Left forelimb (tissue), 1 donor: ENCODE data around the gene RALGAPB.
"Not testable (repeated sequence)": the region's sequence is repeated elsewhere in the genome, so short reads cannot be mapped to it uniquely, and the experiment has no call there.

Experiments used
- DNase-seq: peaks from one replicate; pipeline ENCODE4 v3.0.0-alpha.2; 2018; ENCODE audit warnings: low spot score

RALGAPB gene

GRCh38 chr20:38472513-38473366 is at the start of gene RALGAPB:
Gene RALGAPB (plus strand): TSS chr20:38472843. CDS start chr20:38488433, 15,590 bp downstream.
- peak; percentile 98 for DNase-seq

GRCh38 chr20:38423541-38423940 is 49.1 kb upstream of the RALGAPB start:
- no peak for DNase-seq

GRCh38 chr20:38424401-38424800 is 48.2 kb upstream of the RALGAPB start:
- DNase-seq = no peak

GRCh38 chr20:38426006-38426897 is 46.4 kb upstream of the RALGAPB start:
- no peak for DNase-seq

- no peak for DNase-seq
Observed at GRCh38 chr20:38427655-38428023, 45.0 kb upstream of the RALGAPB start.

GRCh38 chr20:38428800-38429199 is 43.8 kb upstream of the RALGAPB start:
- no peak for DNase-seq

GRCh38 chr20:38429301-38429700 is 43.3 kb upstream of the RALGAPB start:
- no peak for DNase-seq

- no peak for DNase-seq
Observed at GRCh38 chr20:38430679-38431325, 41.8 kb upstream of the RALGAPB start.

GRCh38 chr20:38432292-38432691 is 40.4 kb upstream of the RALGAPB start:
- DNase-seq = no peak

- DNase-seq = not testable (repeated sequence)
Observed at GRCh38 chr20:38432870-38433269, 39.8 kb upstream of the RALGAPB start.

- no peak for DNase-seq
Observed at GRCh38 chr20:38433304-38433972, 39.2 kb upstream of the RALGAPB start.

GRCh38 chr20:38434301-38434741 is 38.3 kb upstream of the RALGAPB start:
- DNase-seq = no peak

GRCh38 chr20:38434770-38435554 is 37.7 kb upstream of the RALGAPB start, which contains the start of gene SNHG17:
Gene SNHG17 (minus strand): TSS chr20:38435328.
- DNase-seq = peak; percentile 89

- no peak for DNase-seq
Observed at GRCh38 chr20:38435555-38435939, 37.1 kb upstream of the RALGAPB start.

GRCh38 chr20:38437796-38438195 is 34.8 kb upstream of the RALGAPB start:
- no peak for DNase-seq

- DNase-seq = not testable (repeated sequence)
Observed at GRCh38 chr20:38441110-38441509, 31.5 kb upstream of the RALGAPB start.

- no peak for DNase-seq
Observed at GRCh38 chr20:38441916-38442315, 30.7 kb upstream of the RALGAPB start.

- DNase-seq = no peak
Observed at GRCh38 chr20:38445381-38445796, 27.3 kb upstream of the RALGAPB start.

- DNase-seq = no peak
Observed at GRCh38 chr20:38445901-38446425, 26.7 kb upstream of the RALGAPB start.

GRCh38 chr20:38446441-38447209 is 26.0 kb upstream of the RALGAPB start:
- peak; percentile 94 for DNase-seq
